Measurements from ENCODE around the gene OR4D10.
"Not testable (repeated sequence)": the region's sequence is repeated elsewhere in the genome, so short reads cannot be mapped to it uniquely, and the experiment has no call there.

OR4D10 gene

GRCh38 chr11:59473015-59473414 lies at the start of gene OR4D10:
OR4D10 (plus strand) TSS chr11:59473315; CDS start chr11:59477430, 4,115 bp downstream.
- no peak for DNase-seq

- DNase-seq, result no peak
These were observed 49.3 kb upstream of the OR4D10 start for GRCh38 chr11:59423835-59424234.

DNA sequence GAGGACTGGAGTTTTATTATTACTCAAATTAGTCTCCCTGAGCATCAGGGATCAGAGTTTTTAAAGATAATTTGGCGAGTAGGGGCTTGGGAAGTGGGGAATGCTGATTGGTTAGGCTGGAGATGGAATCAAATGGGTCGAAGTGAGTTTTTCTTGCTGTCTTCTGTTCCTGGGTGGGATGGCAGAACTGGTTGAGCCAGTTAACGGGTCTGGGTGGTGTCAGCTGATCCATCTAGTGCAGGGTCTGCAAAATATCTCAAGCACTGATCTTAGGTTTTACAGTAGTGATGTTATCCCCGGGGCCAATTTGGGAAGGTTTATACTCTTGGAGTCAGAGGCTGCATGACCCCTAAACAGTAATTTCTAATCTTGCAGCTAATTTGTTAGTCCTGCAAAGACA lies 48.0 kb upstream of the OR4D10 start:
- DNase-seq, result no peak

- no peak for DNase-seq
These were observed 46.6 kb upstream of the OR4D10 start, which contains the start of gene OR5A2 for GRCh38 chr11:59426361-59427067. OR5A2 (minus strand) TSS chr11:59426413; CDS start chr11:59422953, 3,460 bp downstream.

GRCh38 chr11:59427068-59427382 lies 46.1 kb upstream of the OR4D10 start:
- DNase-seq, result no peak

- DNase-seq, result no peak
These were observed 43.1 kb upstream of the OR4D10 start for GRCh38 chr11:59429924-59430516.

- no peak for DNase-seq
These were observed 36.9 kb upstream of the OR4D10 start, which contains the start of gene OR5A1 for GRCh38 chr11:59436169-59436568. OR5A1 (plus strand) TSS chr11:59436469; CDS start chr11:59443169, 6,700 bp downstream.

DNA sequence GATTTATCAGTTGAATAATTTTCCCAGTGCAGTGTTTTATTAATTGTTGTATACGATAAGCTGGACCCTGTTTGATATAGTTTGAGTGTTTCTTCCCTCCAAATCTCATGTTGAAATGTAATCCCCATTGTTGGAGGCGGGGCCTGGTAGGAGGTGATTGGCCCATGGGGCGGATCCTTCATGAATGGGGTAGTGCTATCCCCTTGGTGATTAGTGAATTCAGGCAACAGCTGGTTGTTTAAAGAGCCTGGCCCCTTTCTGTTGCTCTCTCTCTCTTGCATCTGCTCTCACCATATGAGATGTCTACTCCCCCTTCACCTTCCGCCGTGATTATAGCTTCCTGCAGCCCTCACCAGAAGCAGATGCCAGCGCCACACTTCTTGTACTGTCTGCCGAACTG lies 35.3 kb upstream of the OR4D10 start:
- DNase-seq, result no peak

GRCh38 chr11:59445624-59446023 lies 27.5 kb upstream of the OR4D10 start:
- DNase-seq, result not testable (repeated sequence)

DNA sequence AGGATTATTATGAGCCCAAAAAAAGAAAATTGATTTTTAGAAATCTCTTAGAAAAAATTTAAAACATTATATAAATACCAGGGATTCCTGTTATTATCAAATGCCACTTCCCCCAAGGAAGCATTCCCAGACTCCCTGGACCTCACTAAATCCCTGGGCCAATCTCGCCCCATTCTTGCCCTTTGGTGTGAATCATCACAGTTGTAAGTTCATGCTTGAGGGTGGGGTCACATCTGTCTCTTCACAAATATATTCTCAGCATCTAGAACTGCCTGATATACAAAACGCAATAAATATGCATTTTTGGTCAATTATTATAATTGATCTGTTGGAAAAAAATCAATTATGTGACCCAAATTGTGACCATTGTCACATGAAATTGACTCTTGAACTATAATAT lies 24.6 kb upstream of the OR4D10 start:
- DNase-seq, result no peak

GRCh38 chr11:59456661-59457060 lies 16.5 kb upstream of the OR4D10 start, which contains the start of gene OR4D6:
OR4D6 (plus strand) TSS chr11:59456961; CDS start chr11:59456961, 0 bp downstream.
- no peak for DNase-seq

- no peak for DNase-seq
These were observed 13.2 kb upstream of the OR4D10 start for GRCh38 chr11:59459916-59460315.

DNA sequence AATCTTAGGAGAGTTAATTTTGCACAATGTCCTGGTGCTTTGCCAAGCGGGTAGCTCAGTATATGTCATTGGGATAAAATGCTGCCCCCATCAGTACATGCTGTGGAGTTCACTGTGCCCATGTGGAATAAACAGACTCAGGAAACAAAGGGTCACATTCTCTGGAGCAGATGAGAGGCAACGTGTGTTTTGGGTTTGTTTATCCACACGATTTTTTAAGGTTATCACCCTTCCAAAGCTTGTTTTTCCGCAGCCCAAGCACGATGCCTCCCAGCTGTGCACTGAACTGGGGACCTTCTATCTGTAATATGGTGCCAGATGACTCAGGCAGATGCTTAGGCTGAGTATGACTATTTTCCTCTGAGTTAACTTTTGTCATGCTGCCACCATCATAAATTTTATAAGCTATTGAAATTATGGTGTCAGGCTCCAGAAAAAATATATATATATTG lies 9.9 kb upstream of the OR4D10 start:
- DNase-seq, result no peak

DNA sequence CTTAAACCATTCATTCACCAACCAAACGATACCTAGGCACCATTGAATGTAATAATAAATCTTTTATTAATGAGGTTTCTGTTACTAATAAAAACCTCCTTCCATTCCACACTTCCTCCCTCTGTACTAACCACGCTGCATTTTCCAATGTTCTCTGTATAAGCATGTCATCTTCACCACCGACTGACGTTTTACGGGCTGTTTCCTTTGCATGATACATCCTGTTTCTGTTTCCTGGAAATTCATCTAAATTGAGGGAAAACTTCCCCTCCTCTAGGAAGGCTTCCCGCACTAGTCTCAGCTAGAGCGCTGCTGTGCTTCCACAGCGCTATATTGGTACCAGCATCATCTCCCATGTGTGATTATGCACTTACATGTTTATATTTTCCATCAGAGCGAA lies 2.1 kb downstream of the OR4D10 start:
- no peak for DNase-seq

DNA sequence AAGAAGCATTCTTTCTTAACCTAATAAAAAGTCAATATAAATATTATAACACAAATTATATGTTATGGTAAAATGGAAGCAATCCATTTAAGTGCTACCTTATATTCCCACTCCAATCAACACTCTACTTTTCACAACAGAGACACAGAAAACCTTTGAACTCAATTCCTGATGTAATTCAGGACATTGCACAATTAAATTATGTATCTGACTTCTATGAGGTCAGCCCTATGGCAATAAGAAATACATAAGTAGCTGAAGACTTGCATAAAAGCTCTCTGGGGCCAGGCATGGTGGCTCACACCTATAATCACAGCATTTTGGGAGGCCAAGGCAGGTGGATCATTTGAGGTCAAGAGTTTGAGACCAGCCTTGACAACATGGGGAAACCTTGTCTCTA lies 6.8 kb downstream of the OR4D10 start:
- DNase-seq, result no peak

DNA sequence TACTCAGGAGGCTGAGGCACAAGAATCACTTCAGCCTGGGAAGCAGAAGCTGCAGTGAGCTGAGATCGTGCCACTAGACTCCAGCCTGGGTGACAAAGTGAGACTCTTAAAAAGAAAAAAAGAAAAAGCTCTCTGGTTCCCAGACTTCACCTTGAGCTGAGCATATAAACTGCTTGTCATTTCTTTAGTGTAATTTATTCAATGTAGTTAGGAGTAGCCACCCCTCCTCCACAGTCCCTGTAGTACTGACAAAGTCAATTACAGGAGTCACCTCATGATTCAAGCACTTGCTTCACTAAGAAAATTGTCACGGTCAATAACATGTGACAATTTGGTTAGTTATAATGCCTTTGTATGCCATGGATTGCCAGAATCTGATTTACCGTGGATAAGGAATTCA lies 7.2 kb downstream of the OR4D10 start:
- DNase-seq, result no peak

- no peak for DNase-seq
These were observed 28.8 kb downstream of the OR4D10 start for GRCh38 chr11:59501931-59502330.

DNA sequence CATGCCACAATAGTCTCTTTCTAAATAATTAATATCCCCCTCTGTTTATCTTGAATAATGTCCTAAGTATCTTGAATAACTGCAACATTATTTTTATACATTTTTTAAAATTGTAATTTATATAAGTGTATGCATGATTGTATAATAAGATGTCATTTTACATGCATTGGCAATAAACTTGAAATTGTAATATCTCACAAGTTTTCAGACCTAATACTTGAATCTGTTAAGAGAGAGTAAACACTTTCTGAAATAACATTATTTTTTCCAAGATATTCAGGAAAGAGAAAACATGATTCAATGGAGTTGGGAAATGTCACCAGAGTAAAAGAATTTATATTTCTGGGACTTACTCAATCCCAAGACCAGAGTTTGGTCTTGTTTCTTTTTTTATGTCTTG lies 30.2 kb downstream of the OR4D10 start, which contains the start of gene OR4D11:
Gene OR4D11 (plus strand): TSS at position 301 of the 400 bp plus-strand sequence. CDS start 0 bp downstream, at position 301.
- DNase-seq, result no peak

DNA sequence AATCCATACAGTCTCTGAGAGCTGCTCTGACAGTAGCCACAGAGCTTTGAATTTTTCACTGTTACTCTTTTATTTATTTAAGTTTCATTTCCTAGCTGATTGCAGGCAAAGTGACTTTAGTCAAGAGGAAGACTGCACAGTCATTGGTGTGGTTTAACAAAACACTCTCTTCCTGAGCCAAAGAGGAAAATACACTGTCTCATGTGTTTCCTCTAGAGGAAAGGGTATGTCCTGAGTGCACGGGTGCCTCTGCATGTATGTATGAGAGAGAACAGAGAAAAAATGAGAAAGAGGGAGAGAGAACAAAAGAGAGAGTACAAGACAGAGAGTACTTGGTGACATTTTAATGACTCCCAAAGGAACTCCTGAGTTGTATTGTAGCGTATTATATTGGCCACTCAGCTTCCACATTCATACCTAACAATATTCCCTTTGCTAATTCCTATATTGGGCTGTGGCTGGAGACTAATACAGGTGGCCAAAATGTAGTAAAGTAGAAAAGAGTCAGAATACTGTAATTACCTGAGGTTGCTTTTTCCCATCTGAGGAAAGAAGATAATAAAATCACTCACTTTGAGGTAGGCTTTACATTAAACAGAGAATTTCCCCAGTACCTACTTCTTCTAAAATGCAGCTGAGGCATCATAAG lies 38.0 kb downstream of the OR4D10 start, which contains the start of gene OR4D9:
Gene OR4D9 (plus strand): TSS at position 599 of the 649 bp plus-strand sequence. CDS start 3,374 bp downstream, outside the sequence.
- no peak for DNase-seq

DNA sequence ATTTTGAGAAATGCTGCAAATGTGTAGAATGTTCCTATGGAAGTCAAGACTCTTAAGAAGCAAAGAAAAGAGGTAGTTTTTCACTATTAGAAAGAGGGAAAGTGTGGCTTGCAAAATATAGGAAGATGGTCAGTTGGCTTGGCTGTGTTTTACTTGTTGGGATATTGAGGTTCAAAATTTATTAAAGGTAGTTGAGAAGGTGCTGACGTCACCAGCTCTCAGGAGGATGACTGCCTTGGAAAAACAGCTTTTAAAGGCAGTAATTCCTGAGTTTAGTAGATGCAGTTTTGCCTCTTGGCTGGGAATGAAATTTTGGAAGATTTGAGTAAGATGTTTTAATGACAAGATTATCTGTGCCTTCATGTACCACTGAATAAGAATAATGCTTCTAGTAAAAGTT lies 38.6 kb downstream of the OR4D10 start:
- DNase-seq, result no peak

GRCh38 chr11:59520139-59520538 lies 47.0 kb downstream of the OR4D10 start:
- not testable (repeated sequence) for DNase-seq

GRCh38 chr11:59520741-59521140 lies 47.6 kb downstream of the OR4D10 start:
- no peak for DNase-seq

DNA sequence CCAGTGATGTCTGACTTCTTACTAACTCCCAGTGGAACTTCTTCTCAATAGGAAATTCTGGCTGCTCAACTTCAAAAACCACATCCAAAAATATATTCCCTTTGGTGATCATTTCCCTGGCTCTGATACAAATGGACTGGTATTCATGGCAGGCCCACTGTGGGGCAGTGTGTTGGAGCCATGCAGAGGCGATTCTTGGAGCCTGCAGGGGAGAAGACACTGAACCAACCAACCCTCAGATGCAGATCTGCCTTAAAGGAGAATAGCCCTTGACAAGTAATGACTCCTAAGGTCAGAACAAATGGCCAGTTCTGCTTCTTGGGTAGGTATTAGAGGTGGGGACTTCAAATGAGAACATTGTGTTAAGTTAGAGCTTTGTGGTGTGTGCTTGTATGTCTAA lies 50.4 kb downstream of the OR4D10 start:
- no peak for DNase-seq

DNA sequence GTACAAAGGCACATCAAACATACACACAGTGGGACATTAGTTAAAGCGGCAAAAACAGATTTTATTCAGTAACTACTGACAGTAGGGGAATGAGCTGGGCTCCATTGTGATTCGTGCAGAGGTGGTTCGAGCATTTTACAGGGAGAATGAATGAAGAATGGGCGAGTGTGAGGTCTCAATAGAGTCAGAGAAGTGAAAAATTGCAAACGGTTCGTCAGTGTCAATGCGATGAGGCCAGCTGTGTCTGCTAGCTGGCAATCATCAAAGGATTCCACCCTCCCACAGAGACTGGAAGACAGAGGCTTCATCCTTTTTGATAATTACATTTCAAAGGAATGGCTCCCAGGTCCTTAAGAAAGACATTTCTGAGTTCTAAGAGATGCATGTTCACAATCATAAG lies 55.6 kb downstream of the OR4D10 start:
- no peak for DNase-seq

All from activated CD4-positive, CD25-positive, alpha-beta regulatory T cell treated with anti-CD3 and anti-CD28 coated beads, Interleukin-2, amount 50 U/mL, for 72 hours (primary cell).